ENCODE data around the gene ADCY6.

ADCY6 gene

DNA sequence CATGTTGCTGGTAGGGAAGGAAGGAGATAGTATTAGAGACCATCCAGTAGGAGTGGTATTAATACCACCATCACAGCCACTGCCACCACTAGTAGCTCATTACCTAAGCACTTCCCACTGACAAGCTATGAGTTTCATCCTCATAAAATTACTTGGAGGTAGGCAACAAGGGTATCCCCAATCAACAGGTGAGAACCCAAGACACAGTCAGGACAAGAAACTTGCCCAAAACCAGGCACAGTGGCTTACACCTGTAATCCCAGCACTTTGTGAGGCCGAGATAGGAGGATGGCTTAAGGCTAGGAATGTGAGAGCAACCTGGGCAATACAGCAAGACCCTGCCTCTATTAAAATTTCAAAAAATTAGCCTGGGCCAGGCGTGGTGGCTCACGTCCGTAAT lies 5.5 kb downstream of the ADCY6 start:
- H3K27ac ChIP-seq (ENCODE audit: low read depth, low read length) = no peak overlapping the region
- no peaks in the 10 kb centered on the region for H3K27me3 ChIP-seq (ENCODE audit: control insufficient read depth in 5 of 5, insufficient read depth in 4 of 5, low read length in 5 of 5)
- H3K4me3 ChIP-seq (ENCODE audit: low read depth in 1 of 5, low read length in 5 of 5) = no peak overlapping the region
- H3K9ac ChIP-seq (ENCODE audit: low read length in 5 of 5) = no peak overlapping the region
- peaks cover 5 to 84% (median 66%) of the 10 kb centered on the region in 5 donors for H3K4me1 ChIP-seq (ENCODE audit: control insufficient read depth in 5 of 5, insufficient read depth in 5 of 5, low read length in 5 of 5)
- peaks cover 0 to 17% (median 14%) of the 10 kb centered on the region in 5 donors for H3K36me3 ChIP-seq (ENCODE audit: control insufficient read depth in 5 of 5, insufficient read depth in 5 of 5, low read length in 5 of 5)
- no peaks in the 10 kb centered on the region for H3K9me3 ChIP-seq (ENCODE audit: control insufficient read depth in 5 of 5, low read length in 5 of 5)

DNA sequence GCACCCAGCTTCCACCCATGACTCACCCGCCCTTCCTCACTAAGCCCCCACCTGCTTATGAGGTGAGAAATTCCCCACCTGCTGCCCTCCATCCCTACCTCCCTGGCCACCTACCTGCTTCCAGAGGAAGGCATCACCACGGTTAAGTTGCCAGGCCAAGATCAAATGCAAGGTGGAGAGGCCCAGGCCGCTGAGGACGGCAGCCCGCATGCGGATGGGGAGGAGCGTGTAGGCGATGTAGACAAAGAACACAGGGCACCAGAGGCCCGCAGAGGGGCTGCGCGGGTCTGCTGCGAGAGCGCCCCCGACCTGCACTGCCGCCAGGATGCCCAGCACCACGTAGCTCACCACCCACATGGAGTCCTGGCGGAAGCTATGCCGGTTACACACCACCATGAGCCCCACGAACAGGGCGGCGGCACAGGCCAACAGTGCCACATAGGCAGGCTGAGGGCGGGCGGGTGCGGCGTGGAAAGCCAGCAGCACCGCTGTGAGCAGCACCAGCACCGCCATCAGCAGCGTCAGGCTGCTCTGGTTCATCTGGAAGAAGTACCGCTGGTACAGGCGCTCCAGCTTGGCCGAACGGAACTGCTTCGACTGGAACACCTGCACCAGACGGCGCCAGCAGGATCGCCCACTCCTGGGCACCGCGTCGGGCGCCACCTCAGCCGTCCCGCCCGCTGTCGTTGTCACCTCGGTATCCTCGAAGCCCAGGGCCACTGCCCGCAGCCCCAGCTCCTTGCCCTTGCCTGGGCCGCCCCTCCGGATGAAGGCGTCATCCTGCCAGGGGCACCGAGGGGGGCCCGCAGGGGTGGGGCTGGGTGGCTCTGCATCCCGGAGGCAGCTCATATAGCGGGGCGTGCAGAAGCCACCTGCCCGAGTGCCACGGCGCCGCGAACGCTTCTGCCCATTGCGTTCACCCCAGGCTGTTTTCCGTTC lies 6.2 kb downstream of the ADCY6 start:
- H3K9ac ChIP-seq (ENCODE audit: low read length in 5 of 5) = peak overlapping the region in 1 of 5 donors; percentile 8
- H3K4me1 ChIP-seq (ENCODE audit: control insufficient read depth in 5 of 5, insufficient read depth in 5 of 5, low read length in 5 of 5) = peaks cover 5 to 84% (median 63%) of the 10 kb centered on the region in 5 donors
- H3K9me3 ChIP-seq (ENCODE audit: control insufficient read depth in 5 of 5, low read length in 5 of 5) = no peaks in the 10 kb centered on the region
- H3K27ac ChIP-seq (ENCODE audit: low read depth, low read length) = no peak overlapping the region
- H3K4me3 ChIP-seq (ENCODE audit: low read depth in 1 of 5, low read length in 5 of 5) = no peak overlapping the region
- peaks cover 0 to 24% (median 18%) of the 10 kb centered on the region in 5 donors for H3K36me3 ChIP-seq (ENCODE audit: control insufficient read depth in 5 of 5, insufficient read depth in 5 of 5, low read length in 5 of 5)
- no peaks in the 10 kb centered on the region for H3K27me3 ChIP-seq (ENCODE audit: control insufficient read depth in 5 of 5, insufficient read depth in 4 of 5, low read length in 5 of 5)

DNA sequence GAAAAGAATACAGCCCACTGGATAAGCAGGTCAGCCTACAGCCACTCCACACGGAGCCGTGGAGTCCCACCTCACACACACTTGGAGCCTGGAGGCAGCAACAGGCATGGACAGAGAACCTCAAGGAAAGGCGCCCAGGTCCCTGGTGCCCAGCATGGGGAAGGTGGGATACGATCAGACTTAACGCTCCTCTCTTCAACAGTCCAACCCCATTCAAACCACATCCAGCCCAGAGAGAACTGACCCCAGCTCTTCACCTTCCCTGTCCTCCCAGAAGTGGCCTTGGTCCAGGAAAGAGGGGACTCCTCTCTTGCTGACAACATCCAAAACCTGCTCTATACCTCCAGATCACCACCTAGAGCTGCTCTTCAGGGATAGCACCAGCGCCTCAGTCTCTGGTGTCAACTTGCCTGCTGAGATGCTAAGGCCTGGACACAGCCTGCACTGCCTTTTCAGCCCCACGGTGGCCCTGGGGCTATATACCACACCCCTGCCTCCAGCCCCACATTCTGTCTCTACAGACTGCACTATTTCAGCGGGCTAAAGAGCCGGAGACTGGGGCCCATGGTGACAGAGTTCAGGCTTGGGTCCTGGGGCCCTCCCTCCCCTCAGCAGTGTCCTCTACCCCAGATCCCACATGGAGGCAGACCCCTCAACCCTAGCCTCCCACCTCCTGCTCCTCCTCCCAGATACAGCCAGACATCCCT lies 7.0 kb downstream of the ADCY6 start:
- peak overlapping the region; percentile 26 for H3K27ac ChIP-seq (ENCODE audit: low read depth, low read length)
- H3K4me1 ChIP-seq (ENCODE audit: control insufficient read depth in 5 of 5, insufficient read depth in 5 of 5, low read length in 5 of 5) = peaks cover 2 to 81% (median 55%) of the 10 kb centered on the region in 5 donors
- no peaks in the 10 kb centered on the region for H3K9me3 ChIP-seq (ENCODE audit: control insufficient read depth in 5 of 5, low read length in 5 of 5)
- H3K36me3 ChIP-seq (ENCODE audit: control insufficient read depth in 5 of 5, insufficient read depth in 5 of 5, low read length in 5 of 5) = peaks cover 0 to 32% (median 26%) of the 10 kb centered on the region in 5 donors
- H3K4me3 ChIP-seq (ENCODE audit: low read depth in 1 of 5, low read length in 5 of 5) = no peak overlapping the region
- H3K27me3 ChIP-seq (ENCODE audit: control insufficient read depth in 5 of 5, insufficient read depth in 4 of 5, low read length in 5 of 5) = no peaks in the 10 kb centered on the region
- peak overlapping the region in 2 of 5 donors; percentile 8 to 16 for H3K9ac ChIP-seq (ENCODE audit: low read length in 5 of 5)

DNA sequence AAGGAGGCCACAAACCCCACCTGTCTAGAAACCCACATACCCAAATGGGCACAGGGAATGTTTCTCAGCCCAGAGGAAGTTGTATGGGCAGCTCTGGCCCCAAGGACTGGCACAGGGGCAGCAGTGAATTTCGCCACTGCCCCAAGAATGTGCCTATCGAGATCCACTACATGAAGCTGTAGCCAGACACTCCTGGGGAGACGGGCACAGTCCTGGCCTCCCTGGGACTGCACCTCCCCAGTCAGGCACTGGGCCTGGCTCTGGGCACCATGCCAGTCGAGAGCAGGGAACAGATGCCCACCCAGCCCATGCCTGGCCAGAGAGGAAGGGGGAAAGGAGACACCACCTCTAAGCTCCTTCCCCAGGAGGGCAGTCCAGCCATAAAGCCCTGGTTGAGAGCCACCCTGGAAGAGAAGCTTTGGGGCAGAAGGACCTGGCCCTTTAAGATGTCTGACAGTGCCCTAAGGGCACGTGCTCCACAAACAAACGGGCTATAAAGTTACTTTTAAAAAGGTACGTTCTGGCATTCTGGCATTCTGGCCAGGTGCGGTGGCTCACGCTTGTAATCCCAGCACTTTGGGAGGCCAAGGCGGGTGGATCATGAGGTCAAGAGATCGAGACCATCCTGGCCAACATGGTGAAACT lies 8.4 kb downstream of the ADCY6 start:
- Histone ChIP-seq H3K4me1 (ENCODE audit: control insufficient read depth in 5 of 5, insufficient read depth in 5 of 5, low read length in 5 of 5) (peaks cover 0 to 77% (median 46%) of the 10 kb centered on the region in 5 donors), H3K4me3 (ENCODE audit: low read depth in 1 of 5, low read length in 5 of 5) (peak overlapping the region in 2 of 5 donors; percentile 16 to 23), H3K9ac (ENCODE audit: low read length in 5 of 5) (peak overlapping the region in 3 of 5 donors; percentile 53 to 72 (median 56)), H3K9me3 (ENCODE audit: control insufficient read depth in 5 of 5, low read length in 5 of 5) (no peaks in the 10 kb centered on the region), H3K36me3 (ENCODE audit: control insufficient read depth in 5 of 5, insufficient read depth in 5 of 5, low read length in 5 of 5) (peaks cover 0 to 46% (median 40%) of the 10 kb centered on the region in 5 donors), H3K27me3 (ENCODE audit: control insufficient read depth in 5 of 5, insufficient read depth in 4 of 5, low read length in 5 of 5) (no peaks in the 10 kb centered on the region), H3K27ac (ENCODE audit: low read depth, low read length) (peak overlapping the region; percentile 63)

DNA sequence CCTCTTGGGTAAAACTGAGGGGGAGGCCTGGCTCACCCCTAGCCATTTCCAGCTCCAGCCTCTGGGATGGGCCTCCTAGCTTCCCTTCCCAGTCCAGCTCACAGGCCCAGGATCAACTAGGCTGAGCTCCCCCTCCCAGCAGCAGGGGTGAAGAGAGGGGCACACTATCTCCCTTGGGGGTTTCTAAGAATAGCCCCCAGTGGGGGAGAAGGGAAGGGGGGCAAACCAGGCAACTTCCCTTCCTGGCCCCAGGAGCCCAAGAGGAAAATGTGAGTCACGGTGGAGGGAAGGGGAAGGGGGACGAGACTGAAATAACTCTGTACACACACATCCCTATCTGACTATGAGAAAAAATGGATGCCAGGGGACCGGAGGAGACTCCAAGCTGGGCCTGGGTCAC lies 9.0 kb downstream of the ADCY6 start:
- H3K27me3 ChIP-seq (ENCODE audit: control insufficient read depth in 5 of 5, insufficient read depth in 4 of 5, low read length in 5 of 5) = no peaks in the 10 kb centered on the region
- peak overlapping the region; percentile 63 for H3K27ac ChIP-seq (ENCODE audit: low read depth, low read length)
- H3K9ac ChIP-seq (ENCODE audit: low read length in 5 of 5) = peak overlapping the region in 4 of 5 donors; percentile 16 to 72 (median 54)

DNA sequence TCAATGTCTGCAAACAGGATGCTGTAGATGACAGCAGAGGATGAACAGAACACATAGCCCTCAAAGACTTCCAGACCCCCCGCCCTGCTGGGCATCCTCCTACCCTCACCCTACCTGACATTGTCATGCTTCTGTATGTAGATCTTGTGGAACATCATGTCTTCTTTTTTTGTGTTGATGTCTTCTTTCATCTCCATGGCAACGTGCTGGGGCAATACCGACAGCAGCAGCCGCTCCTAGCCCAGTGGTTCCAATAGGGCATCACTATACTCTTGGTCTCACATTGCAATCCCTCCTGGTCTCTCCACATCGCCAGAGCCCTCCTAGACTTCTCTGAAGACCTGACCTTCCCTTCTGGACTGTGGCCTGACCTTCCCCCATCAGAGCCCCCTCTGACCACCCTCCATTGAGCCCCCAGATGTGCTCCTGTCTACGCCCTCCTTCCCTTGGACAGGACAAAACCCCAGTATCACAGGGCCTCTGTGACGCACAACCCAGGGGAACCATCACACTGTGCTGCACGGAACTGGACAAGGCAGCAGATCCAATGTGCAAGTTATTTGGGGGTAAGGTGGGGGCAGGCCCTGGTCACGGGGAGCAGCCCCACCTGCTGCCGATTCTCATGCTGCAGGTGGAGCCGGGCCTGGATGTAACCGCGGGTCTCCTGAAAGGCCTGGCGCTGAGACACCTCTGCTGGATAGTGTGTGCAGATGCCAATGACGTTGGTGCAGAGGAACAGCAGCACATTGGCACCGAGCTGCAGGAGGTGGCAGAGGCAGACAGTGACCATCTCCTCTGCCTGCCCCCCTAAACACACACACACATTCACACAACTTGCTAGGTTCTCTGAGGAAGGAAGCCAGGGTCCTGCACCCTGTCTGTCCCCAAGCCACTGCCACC lies 11.1 kb downstream of the ADCY6 start:
- no peaks in the 10 kb centered on the region for H3K27me3 ChIP-seq (ENCODE audit: control insufficient read depth in 5 of 5, insufficient read depth in 4 of 5, low read length in 5 of 5)
- no peak overlapping the region for H3K27ac ChIP-seq (ENCODE audit: low read depth, low read length)
- H3K4me3 ChIP-seq (ENCODE audit: low read depth in 1 of 5, low read length in 5 of 5) = no peak overlapping the region
- peaks cover 0 to 72% (median 44%) of the 10 kb centered on the region in 5 donors for H3K4me1 ChIP-seq (ENCODE audit: control insufficient read depth in 5 of 5, insufficient read depth in 5 of 5, low read length in 5 of 5)
- H3K36me3 ChIP-seq (ENCODE audit: control insufficient read depth in 5 of 5, insufficient read depth in 5 of 5, low read length in 5 of 5) = peaks cover 1 to 66% (median 64%) of the 10 kb centered on the region in 5 donors
- H3K9ac ChIP-seq (ENCODE audit: low read length in 5 of 5) = no peak overlapping the region
- H3K9me3 ChIP-seq (ENCODE audit: control insufficient read depth in 5 of 5, low read length in 5 of 5) = no peaks in the 10 kb centered on the region

More for the DNA sequence above, 9.0 kb downstream of the ADCY6 start:
- Histone ChIP-seq H3K4me3 (ENCODE audit: low read depth in 1 of 5, low read length in 5 of 5) (no peak overlapping the region), H3K36me3 (ENCODE audit: control insufficient read depth in 5 of 5, insufficient read depth in 5 of 5, low read length in 5 of 5) (peaks cover 0 to 52% (median 47%) of the 10 kb centered on the region in 5 donors), H3K4me1 (ENCODE audit: control insufficient read depth in 5 of 5, insufficient read depth in 5 of 5, low read length in 5 of 5) (peaks cover 0 to 80% (median 45%) of the 10 kb centered on the region in 5 donors), H3K9me3 (ENCODE audit: control insufficient read depth in 5 of 5, low read length in 5 of 5) (no peaks in the 10 kb centered on the region)

DNA sequence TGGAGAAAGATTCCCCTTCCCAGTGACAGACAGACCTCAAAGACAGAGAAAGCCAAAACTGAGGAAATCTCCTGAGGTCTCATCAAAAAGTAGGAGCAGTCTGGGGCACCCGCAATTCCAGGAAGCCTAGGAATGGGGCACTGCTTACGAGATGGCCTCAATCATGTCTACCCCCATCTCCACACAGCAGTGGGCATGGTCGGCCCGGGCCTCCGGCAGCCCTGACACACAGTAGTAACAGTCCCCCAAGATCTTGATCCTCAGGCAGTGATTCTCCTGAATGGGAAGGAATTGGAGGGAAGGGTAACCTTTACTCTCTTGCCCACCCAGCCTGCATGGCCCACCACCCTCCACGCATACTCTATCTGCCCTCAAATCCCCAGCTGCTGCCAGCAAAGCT lies 11.9 kb downstream of the ADCY6 start:
- no peak overlapping the region for H3K27ac ChIP-seq (ENCODE audit: low read depth, low read length)
- peaks cover 0 to 64% (median 40%) of the 10 kb centered on the region in 5 donors for H3K4me1 ChIP-seq (ENCODE audit: control insufficient read depth in 5 of 5, insufficient read depth in 5 of 5, low read length in 5 of 5)
- no peak overlapping the region for H3K4me3 ChIP-seq (ENCODE audit: low read depth in 1 of 5, low read length in 5 of 5)
- no peaks in the 10 kb centered on the region for H3K27me3 ChIP-seq (ENCODE audit: control insufficient read depth in 5 of 5, insufficient read depth in 4 of 5, low read length in 5 of 5)
- peaks cover 6 to 66% (median 65%) of the 10 kb centered on the region in 5 donors for H3K36me3 ChIP-seq (ENCODE audit: control insufficient read depth in 5 of 5, insufficient read depth in 5 of 5, low read length in 5 of 5)
- H3K9me3 ChIP-seq (ENCODE audit: control insufficient read depth in 5 of 5, low read length in 5 of 5) = no peaks in the 10 kb centered on the region
- H3K9ac ChIP-seq (ENCODE audit: low read length in 5 of 5) = no peak overlapping the region

DNA sequence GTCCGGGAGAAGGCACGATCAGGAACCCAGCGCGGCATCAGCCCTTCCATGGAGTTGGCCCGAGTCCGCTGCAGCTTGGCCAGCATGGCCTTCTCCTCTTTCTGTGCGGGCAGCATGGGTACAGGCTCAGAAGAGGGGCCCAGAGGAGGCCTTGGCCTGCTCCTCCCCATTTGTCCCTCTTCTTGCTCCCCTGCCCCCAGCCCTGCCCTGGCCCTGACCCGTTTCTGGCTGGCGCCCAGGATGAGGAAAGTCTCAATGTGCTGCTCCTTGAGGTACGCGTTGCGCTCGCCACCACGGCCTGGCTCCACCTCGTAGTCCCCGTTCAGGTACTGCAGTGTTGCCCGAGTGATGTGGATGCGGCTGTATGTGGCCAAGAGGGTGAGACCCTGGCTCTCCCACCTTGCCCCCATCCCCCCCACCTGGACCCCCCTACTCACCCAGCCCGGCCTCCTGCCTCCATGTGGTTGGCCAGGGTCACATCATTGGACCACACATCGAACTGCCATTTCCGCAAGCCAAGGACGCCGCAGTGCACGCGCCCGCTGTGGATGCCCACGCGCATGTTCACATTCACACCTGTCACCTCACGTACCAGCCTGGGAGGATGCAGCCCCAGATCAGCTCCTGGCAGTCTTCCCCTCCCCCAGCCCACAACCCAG lies 12.8 kb downstream of the ADCY6 start:
- Histone ChIP-seq H3K36me3 (ENCODE audit: control insufficient read depth in 5 of 5, insufficient read depth in 5 of 5, low read length in 5 of 5) (peaks cover 6 to 74% (median 70%) of the 10 kb centered on the region in 5 donors), H3K9me3 (ENCODE audit: control insufficient read depth in 5 of 5, low read length in 5 of 5) (no peaks in the 10 kb centered on the region), H3K9ac (ENCODE audit: low read length in 5 of 5) (no peak overlapping the region), H3K4me1 (ENCODE audit: control insufficient read depth in 5 of 5, insufficient read depth in 5 of 5, low read length in 5 of 5) (peaks cover 0 to 55% (median 32%) of the 10 kb centered on the region in 5 donors), H3K27me3 (ENCODE audit: control insufficient read depth in 5 of 5, insufficient read depth in 4 of 5, low read length in 5 of 5) (no peaks in the 10 kb centered on the region), H3K4me3 (ENCODE audit: low read depth in 1 of 5, low read length in 5 of 5) (no peak overlapping the region), H3K27ac (ENCODE audit: low read depth, low read length) (no peak overlapping the region)
